ENCODE results near the gene RGS3.

The RGS3 gene

DNA sequence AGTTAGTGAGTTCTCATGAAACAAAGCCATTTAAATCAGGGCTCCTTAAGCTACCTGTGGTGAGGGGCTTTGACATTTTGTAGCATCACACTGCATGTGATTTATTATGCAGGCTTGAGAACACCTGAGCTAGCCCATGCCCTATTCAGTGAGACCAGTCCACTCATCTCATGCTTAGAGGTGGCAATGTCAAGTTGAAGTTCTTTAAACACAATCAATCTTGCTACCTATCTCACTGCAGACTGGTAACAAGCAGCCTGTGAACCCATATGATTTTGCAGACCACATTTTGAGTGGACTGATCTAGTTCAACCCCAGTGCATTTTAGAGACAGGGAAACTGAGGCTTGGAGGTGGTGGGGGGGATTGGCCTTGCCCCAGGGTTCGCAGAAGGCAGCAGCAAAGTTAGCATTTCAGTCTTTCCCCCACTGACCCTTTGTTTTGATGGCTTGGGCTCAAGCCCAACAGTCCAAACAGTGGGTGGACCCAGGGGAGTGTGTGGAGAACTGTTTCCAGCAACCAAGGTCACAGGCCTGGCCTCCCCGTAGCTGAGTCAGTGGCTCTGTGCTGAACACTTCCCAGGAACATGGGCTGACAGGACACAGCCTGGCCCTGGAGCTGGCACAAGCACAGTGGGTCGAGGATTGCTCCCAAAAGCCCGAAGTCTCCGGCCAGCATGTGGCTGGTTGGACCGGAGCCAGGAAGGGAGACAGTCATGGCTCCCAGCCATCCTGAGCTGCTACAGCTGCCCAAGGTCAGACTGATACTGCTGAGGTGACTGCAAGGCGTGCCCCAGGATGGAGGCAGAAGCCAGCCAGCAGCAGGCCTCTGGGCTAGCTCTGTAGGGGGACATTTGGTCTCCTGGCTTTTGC lies 95.3 kb downstream of the RGS3 start:
- H3K4me3 ChIP-seq (ENCODE audit: low read length) = no peak overlapping the region
- peak; percentile 69 for DNase-seq (ENCODE audit: low read depth)
- TF ChIP-seq, protein P1, sequence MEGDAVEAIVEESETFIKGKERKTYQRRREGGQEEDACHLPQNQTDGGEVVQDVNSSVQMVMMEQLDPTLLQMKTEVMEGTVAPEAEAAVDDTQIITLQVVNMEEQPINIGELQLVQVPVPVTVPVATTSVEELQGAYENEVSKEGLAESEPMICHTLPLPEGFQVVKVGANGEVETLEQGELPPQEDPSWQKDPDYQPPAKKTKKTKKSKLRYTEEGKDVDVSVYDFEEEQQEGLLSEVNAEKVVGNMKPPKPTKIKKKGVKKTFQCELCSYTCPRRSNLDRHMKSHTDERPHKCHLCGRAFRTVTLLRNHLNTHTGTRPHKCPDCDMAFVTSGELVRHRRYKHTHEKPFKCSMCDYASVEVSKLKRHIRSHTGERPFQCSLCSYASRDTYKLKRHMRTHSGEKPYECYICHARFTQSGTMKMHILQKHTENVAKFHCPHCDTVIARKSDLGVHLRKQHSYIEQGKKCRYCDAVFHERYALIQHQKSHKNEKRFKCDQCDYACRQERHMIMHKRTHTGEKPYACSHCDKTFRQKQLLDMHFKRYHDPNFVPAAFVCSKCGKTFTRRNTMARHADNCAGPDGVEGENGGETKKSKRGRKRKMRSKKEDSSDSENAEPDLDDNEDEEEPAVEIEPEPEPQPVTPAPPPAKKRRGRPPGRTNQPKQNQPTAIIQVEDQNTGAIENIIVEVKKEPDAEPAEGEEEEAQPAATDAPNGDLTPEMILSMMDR (conservative IDR thresholded peaks at IDR 0.05; ENCODE audit: low read length) = no peak

DNA sequence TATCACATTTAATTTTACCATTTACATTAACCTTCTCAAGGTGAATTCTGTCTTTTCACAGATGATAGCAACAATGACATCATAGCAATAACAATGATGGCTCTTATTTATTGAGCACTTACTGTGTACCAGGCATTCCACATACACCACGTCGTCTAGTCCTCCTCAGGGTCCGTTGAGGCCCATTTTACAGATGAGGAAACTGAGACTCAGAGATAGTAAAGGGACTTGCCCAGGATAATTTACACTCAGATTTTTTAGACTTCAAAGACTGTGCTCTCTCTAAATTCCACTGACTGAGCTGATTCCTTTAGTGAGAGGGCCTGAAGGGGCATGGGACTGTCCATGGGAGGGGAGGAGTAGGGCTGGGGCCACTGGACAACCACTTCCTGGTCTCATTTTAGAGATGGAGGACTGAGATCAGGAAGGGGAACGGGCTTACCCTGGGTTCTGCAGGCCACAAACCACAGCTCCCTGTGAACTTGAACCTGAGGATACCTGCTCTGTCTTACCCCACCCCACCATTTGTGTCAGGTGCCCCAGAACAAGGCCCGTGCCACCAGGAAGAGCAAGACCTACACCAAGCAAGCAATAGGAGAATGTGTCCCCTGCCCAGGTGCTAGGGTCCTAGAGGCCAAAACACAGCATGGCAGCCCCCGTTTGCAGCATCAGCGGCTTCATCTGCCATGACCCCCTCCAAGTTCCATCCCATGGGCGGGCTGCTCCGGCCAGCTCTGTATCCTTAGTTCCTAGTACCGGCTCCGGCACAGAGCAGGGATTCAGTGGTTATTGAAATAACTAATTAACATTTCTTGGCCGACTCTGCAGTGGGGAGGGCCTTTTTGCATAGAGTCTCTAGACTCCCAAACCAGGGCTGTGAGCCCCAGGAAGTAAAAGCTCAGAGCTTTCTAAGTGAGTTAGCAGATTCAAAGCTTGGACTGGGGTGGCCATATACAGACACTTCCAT lies 96.6 kb downstream of the RGS3 start:
- no peak for DNase-seq (ENCODE audit: low read depth)
- no peak overlapping the region for H3K4me3 ChIP-seq (ENCODE audit: low read length)
- TF ChIP-seq, protein P1 (conservative IDR thresholded peaks at IDR 0.05; ENCODE audit: low read length) = no peak

DNA sequence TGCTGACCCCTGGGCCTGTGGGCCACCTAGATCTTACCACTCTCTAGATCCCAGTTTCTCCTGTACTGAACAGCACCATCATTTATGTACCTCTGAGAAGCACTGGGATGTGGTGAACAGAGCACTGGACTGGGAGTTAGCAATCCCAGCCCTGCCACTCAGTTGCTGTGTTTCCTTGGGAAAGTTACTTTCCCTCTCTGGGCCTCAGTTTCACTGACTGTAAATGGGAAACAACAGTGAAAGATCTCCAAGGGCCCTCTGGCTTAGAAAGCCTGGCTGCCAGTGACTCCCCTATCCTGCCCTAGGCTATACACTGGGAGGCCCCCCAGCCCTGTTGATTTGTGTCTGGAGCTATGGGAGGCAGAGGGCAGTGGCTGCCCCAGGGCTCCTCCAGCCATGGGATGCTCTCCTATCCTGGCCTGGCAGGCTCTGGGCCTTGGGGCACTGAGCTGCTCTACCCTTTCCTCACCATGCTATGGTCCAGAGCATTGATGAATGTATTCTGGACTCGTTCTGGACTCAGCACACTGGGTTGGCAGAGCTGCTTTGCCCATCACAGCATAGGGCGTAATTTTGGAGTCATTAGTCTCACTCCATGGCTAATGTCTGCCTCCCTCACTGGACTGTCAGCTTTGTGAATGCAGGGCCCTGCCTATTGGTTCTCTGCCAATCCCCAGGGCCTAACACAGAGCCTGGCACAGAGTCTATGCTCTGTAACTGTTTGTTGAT lies 99.3 kb downstream of the RGS3 start:
- no peak for DNase-seq (ENCODE audit: low read depth)
- TF ChIP-seq, protein P1 (conservative IDR thresholded peaks at IDR 0.05; ENCODE audit: low read length) = no peak
- no peak overlapping the region for H3K4me3 ChIP-seq (ENCODE audit: low read length)

DNA sequence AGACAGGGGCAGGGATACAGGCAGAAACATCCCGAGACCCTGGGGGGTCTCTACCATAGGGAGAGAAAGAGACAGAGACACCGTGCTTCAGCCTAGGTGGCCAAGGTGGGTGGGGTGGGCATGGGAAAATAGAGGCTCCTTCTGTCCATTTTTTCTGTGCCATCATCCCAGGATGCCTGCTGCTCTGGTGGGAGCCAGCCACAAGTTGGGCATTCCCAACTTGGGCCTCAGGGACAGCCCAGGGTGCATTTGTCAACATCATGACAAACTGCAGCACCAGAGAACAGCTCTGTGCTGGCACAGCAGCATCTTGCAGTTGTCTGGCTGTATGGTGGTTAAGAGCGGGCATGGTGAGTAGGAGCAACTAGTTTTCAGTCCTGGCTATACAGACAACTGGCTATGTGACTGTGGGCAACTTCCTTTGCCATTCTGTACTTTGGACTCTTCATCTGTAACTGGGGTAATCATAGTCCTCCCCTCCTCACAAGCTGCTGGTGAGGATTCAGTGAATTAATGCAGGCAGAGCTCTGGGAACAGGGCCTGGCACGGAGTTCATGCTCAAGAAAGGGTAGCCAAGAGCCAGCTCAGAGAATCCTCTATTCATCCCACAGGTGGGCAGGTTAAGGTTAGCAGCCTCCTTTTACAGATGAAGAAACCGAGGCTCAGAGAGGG lies 100.4 kb downstream of the RGS3 start:
- DNase-seq (ENCODE audit: low read depth) = no peak
- TF ChIP-seq, protein P1 (conservative IDR thresholded peaks at IDR 0.05; ENCODE audit: low read length) = no peak
- H3K4me3 ChIP-seq (ENCODE audit: low read length) = no peak overlapping the region

DNA sequence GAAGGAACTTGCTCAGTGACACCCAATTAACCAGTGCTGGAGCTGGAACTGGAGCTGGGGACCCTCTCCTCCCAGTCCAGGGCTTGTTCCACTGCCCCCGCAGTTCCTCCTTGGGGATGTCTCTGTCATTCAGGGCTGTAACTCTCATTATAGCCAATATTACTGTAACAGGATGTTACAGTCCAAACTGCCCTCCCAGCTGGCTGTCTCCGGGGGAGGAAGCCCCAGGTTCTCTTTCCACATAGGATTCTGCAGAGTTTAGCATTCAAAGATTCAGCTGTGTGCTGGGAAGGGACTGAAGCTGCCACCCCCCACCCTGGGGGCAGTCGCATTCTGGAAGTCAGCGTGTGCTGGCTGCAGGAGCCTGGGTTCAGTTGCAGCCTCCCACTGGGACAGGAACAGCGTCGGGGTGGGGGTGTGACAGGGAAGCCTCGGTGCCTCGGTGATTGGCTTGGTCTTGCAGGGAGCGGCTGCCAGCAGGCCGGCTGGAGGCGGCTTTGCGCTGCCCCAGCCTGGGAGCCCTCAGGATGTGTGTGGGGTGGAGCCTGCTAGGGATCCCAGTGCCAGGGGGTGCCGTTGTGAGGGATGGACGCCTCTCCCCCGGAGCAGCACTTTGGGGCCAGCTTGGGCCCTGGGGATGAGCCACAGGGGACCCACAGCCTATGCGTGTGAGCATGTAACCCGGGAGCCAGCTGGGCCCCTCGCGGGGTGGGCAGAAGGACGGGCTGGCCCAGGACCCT lies 101.1 kb downstream of the RGS3 start:
- peak overlapping the region; percentile 88 for H3K4me3 ChIP-seq (ENCODE audit: low read length)

More for the DNA sequence above, 101.1 kb downstream of the RGS3 start:
- DNase-seq (ENCODE audit: low read depth) = peak; percentile 81
- TF ChIP-seq, protein P1 (conservative IDR thresholded peaks at IDR 0.05; ENCODE audit: low read length) = no peak; the same call in 1 of the 2 replicates
